ENCODE measurements around the gene KLHL26. TPM values are rescaled to one million over a fixed set of nuclear protein-coding genes. Genes with fewer than 3 reads are reported as not detected.

The KLHL26 gene
- total and polyA plus RNA-seq, 2 of the 4 experiments (the other 2 are of a cell fraction), result 2.2 to 4.7 TPM

DNA sequence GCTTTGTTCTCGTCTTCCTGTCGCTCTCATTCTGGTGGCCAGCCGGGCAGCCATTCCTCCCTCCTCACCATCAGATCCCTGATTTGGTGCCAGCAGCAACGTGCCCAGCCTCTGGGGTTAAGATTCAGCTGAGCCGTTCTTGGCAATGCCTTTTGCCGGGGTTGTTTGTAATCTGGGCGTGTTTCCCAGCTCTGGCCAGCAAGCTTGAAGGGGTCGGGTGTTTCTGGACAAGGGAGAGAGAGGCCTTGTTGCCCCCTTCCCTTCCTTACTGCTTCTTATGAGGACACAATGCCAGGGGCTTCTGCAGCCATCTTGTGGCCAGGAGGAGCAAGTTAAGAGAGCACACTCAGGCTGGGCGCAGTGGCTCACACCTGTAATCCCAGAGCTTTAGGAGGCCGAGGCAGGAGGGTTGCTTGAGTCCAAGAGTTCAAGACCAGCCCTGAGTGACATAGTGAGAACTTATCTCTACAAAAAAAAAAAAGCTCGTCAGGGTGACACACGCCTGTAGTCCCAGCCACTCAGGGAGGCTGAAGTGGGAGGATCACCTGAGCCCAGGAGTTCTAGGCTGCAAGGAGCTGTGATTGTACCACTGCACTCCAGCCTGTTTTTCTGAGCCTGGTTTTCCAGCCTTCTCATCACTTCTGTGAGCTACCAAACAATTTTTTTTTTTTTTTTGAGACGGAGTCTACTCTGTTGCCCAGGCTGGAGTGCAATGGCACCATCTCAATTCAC lies 35.9 kb downstream of the KLHL26 start:
- Histone ChIP-seq H3K4ac (ENCODE audit: low read depth, low read length) (peak overlapping the region; percentile 32; the same call in 1 of the 2 replicates), H3K23ac (ENCODE audit: low read depth, low read length) (no peak overlapping the region), H2BK20ac (ENCODE audit: low read depth, low read length) (no peak overlapping the region), H2BK15ac (ENCODE audit: low read depth, low read length) (no peak overlapping the region), H3K9me1 (ENCODE audit: insufficient read depth, low read length) (no peaks in the 10 kb centered on the region; the same call in 1 of the 2 replicates), H3K27ac (ENCODE audit: insufficient read depth, low read length) (no peak overlapping the region), H3K9me3 (ENCODE audit: control insufficient read depth, insufficient read depth, low read length) (0 out of 2 replicates have a peak, but pooled peaks cover 2% of the 10 kb centered on the region), H2AFZ (replicated peaks; ENCODE audit: low read length, poor library complexity) (peak overlapping the region; percentile 4), H4K91ac (ENCODE audit: insufficient read depth, low read depth, low read length) (peak overlapping the region; percentile 3; the same call in 1 of the 2 replicates), H3K18ac (ENCODE audit: low read depth, low read length) (no peak overlapping the region; the same call in 1 of the 2 replicates), H4K8ac (ENCODE audit: low read depth in 2 of 2, low read length in 2 of 2) (no peak overlapping the region), H3K79me1 (ENCODE audit: low read depth in 1 of 2, low read length in 2 of 2) (peaks cover 0 to 8% of the 10 kb centered on the region in 2 experiments; a peak in 2 of 4 replicates), H2AK5ac (ENCODE audit: low read depth, low read length) (0 out of 2 replicates have a peak overlapping the region, but pooled peaks have one; percentile 4), H3K27me3 (ENCODE audit: control insufficient read depth, insufficient read depth, low read length) (no peaks in the 10 kb centered on the region), H3K4me2 (ENCODE audit: low read depth, low read length) (no peak overlapping the region), H3K14ac (replicated peaks; ENCODE audit: low read depth, low read length) (0 out of 2 replicates have a peak overlapping the region, but pooled peaks have one; percentile 15), H3K4me1 (ENCODE audit: control insufficient read depth, insufficient read depth, low read length) (peaks cover 16% of the 10 kb centered on the region), H4K5ac (ENCODE audit: low read depth, low read length) (no peak overlapping the region), H3K56ac (ENCODE audit: extremely low read depth, insufficient read depth, low read length) (no peak overlapping the region), H2BK5ac (ENCODE audit: low read depth, low read length, poor library complexity, severe bottlenecking) (no peak overlapping the region), H3K9ac (ENCODE audit: low read depth, low read length) (no peak overlapping the region), H2BK120ac (ENCODE audit: low read depth, low read length) (no peak overlapping the region), H3K36me3 (ENCODE audit: control insufficient read depth, insufficient read depth, low read length) (peaks cover 12% of the 10 kb centered on the region), H2AK9ac (replicated peaks; ENCODE audit: low read depth, low read length, poor library complexity) (peak overlapping the region; percentile 8), H4K20me1 (ENCODE audit: insufficient read depth, low read length) (peaks cover 3% of the 10 kb centered on the region; the same call in 1 of the 2 replicates), H3K4me3 (ENCODE audit: insufficient read depth, low read depth, low read length) (no peak overlapping the region)
- no TSS peak for BruUV-seq (replicated peaks)
- dilution Hi-C loops (cut with HindIII; ENCODE audit: low sequenced_read_pairs, unreplicated experiment) (no loop called here), in situ Hi-C loops (cut with MboI; ENCODE audit: low sequenced_read_pairs) (no loop called here), intact Hi-C loops (cut with micrococcal nuclease) (loop anchor here (1.0 to 10.0 kb wide), 3 partner anchors 78 to 218 kb away; no protein-coding TSS in a partner anchor)
- POLR2A ChIA-PET (ENCODE audit: unreplicated experiment), result no interaction called here
- CTCF ChIA-PET, result interaction anchor here (1.3 kb wide), 1 partner anchor 174 kb away, joined by 8 read pairs; no protein-coding TSS in a partner anchor
- WGBS, 2 experiments (ENCODE audit: extremely low coverage in 2 of 2, insufficient read length in 1 of 2), result 83% methylated on average over 3 of the region's 13 CpGs; no CpG with 5 or more reads in 1 of the 2 experiments
- peak; percentile 50 for DNase-seq
- peak; percentile 53 for ATAC-seq (ENCODE audit: low read depth)
- TF ChIP-seq NFE2L2 (IDR thresholded peaks at IDR 0.05; ENCODE audit: low read depth, low read length), result no peak
- peak; percentile 57 for TF ChIP-seq RAD21 (IDR thresholded peaks at IDR 0.05; ENCODE audit: low read length)
- no peak for TF ChIP-seq RFX5 (IDR thresholded peaks at IDR 0.05; ENCODE audit: low read depth, low read length)
- TF ChIP-seq MAZ (IDR thresholded peaks at IDR 0.05; ENCODE audit: borderline replicate concordance, low read depth, low read length), result no peak
- peak; percentile 35 for TF ChIP-seq CTCF (conservative IDR thresholded peaks at IDR 0.05; ENCODE audit: low read depth, low read length)
- no peak for TF ChIP-seq POLR2A (IDR thresholded peaks at IDR 0.05; ENCODE audit: low read depth, low read length)
- TF ChIP-seq CEBPB (IDR thresholded peaks at IDR 0.05; ENCODE audit: low read depth, low read length), result no peak
- no peak for TF ChIP-seq USF2 (IDR thresholded peaks at IDR 0.05; ENCODE audit: low read depth, low read length)
- TF ChIP-seq SMC3 (IDR thresholded peaks at IDR 0.05; ENCODE audit: low read depth, low read length), result peak; percentile 19; the same call in 1 of the 2 replicates
- TF ChIP-seq MXI1 (IDR thresholded peaks at IDR 0.05; ENCODE audit: borderline replicate concordance, low read depth, low read length), result no peak
- TF ChIP-seq FOS (IDR thresholded peaks at IDR 0.05; ENCODE audit: low read depth, low read length), result no peak
- TF ChIP-seq, protein P1, sequence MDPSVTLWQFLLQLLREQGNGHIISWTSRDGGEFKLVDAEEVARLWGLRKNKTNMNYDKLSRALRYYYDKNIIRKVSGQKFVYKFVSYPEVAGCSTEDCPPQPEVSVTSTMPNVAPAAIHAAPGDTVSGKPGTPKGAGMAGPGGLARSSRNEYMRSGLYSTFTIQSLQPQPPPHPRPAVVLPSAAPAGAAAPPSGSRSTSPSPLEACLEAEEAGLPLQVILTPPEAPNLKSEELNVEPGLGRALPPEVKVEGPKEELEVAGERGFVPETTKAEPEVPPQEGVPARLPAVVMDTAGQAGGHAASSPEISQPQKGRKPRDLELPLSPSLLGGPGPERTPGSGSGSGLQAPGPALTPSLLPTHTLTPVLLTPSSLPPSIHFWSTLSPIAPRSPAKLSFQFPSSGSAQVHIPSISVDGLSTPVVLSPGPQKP (IDR thresholded peaks at IDR 0.05; ENCODE audit: borderline replicate concordance, low read depth, low read length), result no peak
- TF ChIP-seq RCOR1 (IDR thresholded peaks at IDR 0.05; ENCODE audit: insufficient replicate concordance, low read length), result no peak
- TF ChIP-seq MAFK (IDR thresholded peaks at IDR 0.05; ENCODE audit: low read depth, low read length), result no peak

Measured in IMR-90 (cell line).